Mesenchymal stem cell (in vitro differentiated cells and primary cell): ENCODE data around the gene MYRF.
A peak's percentile ranks its signal among the peaks of the same experiment; 100 is the strongest.

ENCODE experiments used
- DNase-seq: peaks from one replicate; pipeline ENCODE4 v3.0.0-alpha.2; 2013
- H2AFZ ChIP-seq: one replicate; pipeline ENCODE4 v1.6.1; 2013; ENCODE audit warnings: low read depth, mild to moderate bottlenecking, control low read depth, inconsistent platforms, low read length, moderate library complexity
- H2AK5ac ChIP-seq: 2 replicates; pipeline ENCODE4 v1.6.1; 2013; ENCODE audit warnings: low read length, moderate library complexity, mild to moderate bottlenecking, inconsistent platforms; ENCODE audit not compliant: severe bottlenecking
- H2BK120ac ChIP-seq: one replicate; pipeline ENCODE4 v1.6.1; 2013; ENCODE audit warnings: low read depth, mild to moderate bottlenecking, inconsistent platforms, low read length, moderate library complexity
- H2BK12ac ChIP-seq, 2 experiments: one replicate each; pipeline ENCODE4 v1.6.1; 2013; ENCODE audit warnings: inconsistent platforms in 2 of 2, low read length in 2 of 2, mild to moderate bottlenecking in 2 of 2, moderate library complexity in 2 of 2, control low read depth in 1 of 2
- H2BK15ac ChIP-seq: one replicate; pipeline ENCODE4 v1.6.1; 2013; ENCODE audit warnings: mild to moderate bottlenecking, low read depth, inconsistent platforms; ENCODE audit not compliant: poor library complexity, severe bottlenecking
- H2BK5ac ChIP-seq: 2 replicates; pipeline ENCODE4 v1.6.1; 2013; ENCODE audit warnings: low read depth, mild to moderate bottlenecking, low read length, control low read depth, inconsistent platforms; ENCODE audit not compliant: poor library complexity, severe bottlenecking
- H3K14ac ChIP-seq, 2 experiments: one replicate each; pipeline ENCODE4 v1.6.1; 2013; ENCODE audit warnings: inconsistent platforms in 2 of 2, low read length in 2 of 2, control low read depth in 1 of 2, mild to moderate bottlenecking in 1 of 2, moderate library complexity in 1 of 2
- H3K18ac ChIP-seq, 2 experiments: one replicate each; pipeline ENCODE4 v1.6.1; 2013; ENCODE audit warnings: inconsistent platforms in 2 of 2, low read length in 2 of 2, control low read depth in 1 of 2, low read depth in 1 of 2, mild to moderate bottlenecking in 1 of 2
- H3K23ac ChIP-seq, 2 experiments: one replicate each; pipeline ENCODE4 v1.6.1; 2013; ENCODE audit warnings: inconsistent platforms in 2 of 2, low read length in 2 of 2, mild to moderate bottlenecking in 2 of 2, moderate library complexity in 2 of 2, control low read depth in 1 of 2
- H3K27ac ChIP-seq: 2 replicates; pipeline ENCODE4 v1.5.1; 2013; ENCODE audit warnings: mild to moderate bottlenecking, moderate library complexity, low read length, control low read depth, inconsistent platforms; ENCODE audit not compliant: poor library complexity, severe bottlenecking
- H3K27me3 ChIP-seq, 2 experiments: 2 replicates each; pipeline versions ENCODE4 v1.6.1 to v1.7.0; 2013; ENCODE audit warnings: low read length in 2 of 2, mild to moderate bottlenecking in 2 of 2, moderate library complexity in 2 of 2, control low read depth in 1 of 2, inconsistent platforms in 1 of 2; ENCODE audit not compliant: control insufficient read depth in 1 of 2, insufficient read depth in 1 of 2
- H3K36me3 ChIP-seq, 2 experiments: 2 replicates each; pipeline versions ENCODE4 v1.6.1 to v1.7.0; 2013; ENCODE audit warnings: low read length in 2 of 2, control low read depth in 1 of 2, inconsistent platforms in 1 of 2, low read depth in 1 of 2, mild to moderate bottlenecking in 1 of 2; ENCODE audit not compliant: insufficient read depth in 2 of 2, control insufficient read depth in 1 of 2
- H3K4ac ChIP-seq, 2 experiments: one replicate each; pipeline ENCODE4 v1.6.1; 2013; ENCODE audit warnings: inconsistent platforms in 2 of 2, low read length in 2 of 2, mild to moderate bottlenecking in 2 of 2, moderate library complexity in 2 of 2, control low read depth in 1 of 2, low read depth in 1 of 2
- H3K4me1 ChIP-seq: 2 replicates; pipeline ENCODE4 v1.6.1; 2013; ENCODE audit warnings: low read depth, low read length, control low read depth; ENCODE audit not compliant: control insufficient read depth, insufficient read depth
- H3K4me2 ChIP-seq: 2 replicates; pipeline ENCODE4 v1.6.1; 2013; ENCODE audit warnings: low read length, mild to moderate bottlenecking, inconsistent platforms; ENCODE audit not compliant: poor library complexity, severe bottlenecking
- H3K4me3 ChIP-seq, 2 experiments: 2 replicates each; pipeline versions ENCODE4 v1.5.1 to v1.7.0; 2013; ENCODE audit warnings: low read length in 2 of 2, mild to moderate bottlenecking in 2 of 2, control low read depth in 1 of 2, low read depth in 1 of 2; ENCODE audit not compliant: insufficient read depth in 1 of 2
- H3K79me1 ChIP-seq: replicated peaks from 2 replicates; pipeline ENCODE4 v1.6.1; 2013; ENCODE audit warnings: mild to moderate bottlenecking, control low read depth, low read length, inconsistent platforms; ENCODE audit not compliant: poor library complexity, severe bottlenecking
- H3K9ac ChIP-seq: 2 replicates; pipeline ENCODE4 v1.7.0; 2013; ENCODE audit warnings: mild to moderate bottlenecking, low read length, moderate library complexity
- H3K9me3 ChIP-seq: 2 replicates; pipeline ENCODE4 v1.7.0; 2013; ENCODE audit warnings: mild to moderate bottlenecking, low read length; ENCODE audit not compliant: control insufficient read depth
- H4K8ac ChIP-seq: one replicate; pipeline ENCODE4 v1.6.1; 2013; ENCODE audit warnings: inconsistent platforms, mild to moderate bottlenecking, low read length, moderate library complexity
- H4K91ac ChIP-seq: one replicate; pipeline ENCODE4 v1.6.1; 2013; ENCODE audit warnings: mild to moderate bottlenecking, low read length, inconsistent platforms
- WGBS: methylation state at CpG from one replicate; pipeline ENCODE4 v1.1.7; 2013; ENCODE audit warnings: mixed read lengths; 5-methylcytosine and 5-hydroxymethylcytosine counted together

Gene MYRF

GRCh38 chr11:61762798-61763197 lies 10.4 kb downstream of the MYRF start:
- H2AFZ ChIP-seq, result no peak overlapping the region
- no peak overlapping the region for H3K27ac ChIP-seq
- WGBS, result 72% methylated on average over 6 of the region's 15 CpGs
- no peak overlapping the region for H2AK5ac ChIP-seq
- H2BK5ac ChIP-seq, result no peak overlapping the region
- H3K9ac ChIP-seq, result no peak overlapping the region
- no peak overlapping the region for H3K4ac ChIP-seq
- peaks cover 66% of the 10 kb centered on the region for H3K4me1 ChIP-seq
- H2BK120ac ChIP-seq, result no peak overlapping the region
- no peak overlapping the region for H2BK12ac ChIP-seq
- no peak overlapping the region for H3K23ac ChIP-seq
- no peak overlapping the region for H3K4me2 ChIP-seq
- H3K4me3 ChIP-seq, result no peak overlapping the region
- peaks cover 0 to 10% of the 10 kb centered on the region in 2 experiments for H3K36me3 ChIP-seq
- H3K18ac ChIP-seq, result no peak overlapping the region
- H2BK15ac ChIP-seq, result no peak overlapping the region
- no peak overlapping the region for H4K8ac ChIP-seq
- H3K79me1 ChIP-seq, result peaks cover 21% of the 10 kb centered on the region
- H3K9me3 ChIP-seq, result no peaks in the 10 kb centered on the region
- H3K14ac ChIP-seq, result no peak overlapping the region
- H3K27me3 ChIP-seq, result peaks cover 0 to 58% of the 10 kb centered on the region in 2 experiments
- H4K91ac ChIP-seq, result peak overlapping the region; percentile 64
- no peak for DNase-seq

- H3K27ac ChIP-seq, result no peak overlapping the region
- no peak overlapping the region for H2BK5ac ChIP-seq
These were observed 11.6 kb downstream of the MYRF start for GRCh38 chr11:61763930-61764605.

GRCh38 chr11:61764606-61765260 lies 12.3 kb downstream of the MYRF start:
- no peak overlapping the region for H4K91ac ChIP-seq
- H4K8ac ChIP-seq, result no peak overlapping the region
- 80% methylated on average over 22 of the region's 22 CpGs for WGBS
- no peak overlapping the region for H3K14ac ChIP-seq
- H2BK5ac ChIP-seq, result no peak overlapping the region
- H3K4me3 ChIP-seq, result no peak overlapping the region
- no peak overlapping the region for H2BK120ac ChIP-seq
- no peak overlapping the region for H2BK15ac ChIP-seq
- H3K4me2 ChIP-seq, result no peak overlapping the region
- H2AFZ ChIP-seq, result no peak overlapping the region
- peaks cover 0 to 49% of the 10 kb centered on the region in 2 experiments for H3K27me3 ChIP-seq
- H3K79me1 ChIP-seq, result peaks cover 19% of the 10 kb centered on the region
- H3K9me3 ChIP-seq, result no peaks in the 10 kb centered on the region
- H3K4me1 ChIP-seq, result peaks cover 77% of the 10 kb centered on the region
- H3K27ac ChIP-seq, result no peak overlapping the region
- no peak overlapping the region for H3K9ac ChIP-seq
- H3K18ac ChIP-seq, result no peak overlapping the region
- peaks cover 0 to 5% of the 10 kb centered on the region in 2 experiments for H3K36me3 ChIP-seq
- no peak overlapping the region for H3K23ac ChIP-seq
- DNase-seq, result no peak
- H3K4ac ChIP-seq, result no peak overlapping the region
- H2AK5ac ChIP-seq, result peak overlapping the region; percentile 38
- H2BK12ac ChIP-seq, result no peak overlapping the region

More at GRCh38 chr11:61763930-61764605, 11.6 kb downstream of the MYRF start:
- Histone ChIP-seq H3K4me2 (no peak overlapping the region), H2BK12ac (no peak overlapping the region), H2BK15ac (no peak overlapping the region), H3K14ac (no peak overlapping the region), H2BK120ac (no peak overlapping the region), H2AFZ (no peak overlapping the region), H3K4me3 (no peak overlapping the region), H3K9me3 (no peaks in the 10 kb centered on the region), H3K79me1 (peaks cover 16% of the 10 kb centered on the region), H2AK5ac (peak overlapping the region; percentile 33), H3K18ac (no peak overlapping the region), H3K23ac (no peak overlapping the region), H3K4ac (no peak overlapping the region), H4K91ac (no peak overlapping the region), H4K8ac (no peak overlapping the region), H3K9ac (no peak overlapping the region), H3K36me3 (peaks cover 0 to 5% of the 10 kb centered on the region in 2 experiments), H3K4me1 (peaks cover 71% of the 10 kb centered on the region), H3K27me3 (peaks cover 0 to 50% of the 10 kb centered on the region in 2 experiments)
- 87% methylated on average over 23 of the region's 23 CpGs for WGBS
- no peak for DNase-seq

GRCh38 chr11:61765550-61766253 lies 13.3 kb downstream of the MYRF start:
- no peak overlapping the region for H3K4ac ChIP-seq
- no peak overlapping the region for H3K18ac ChIP-seq
- no peak overlapping the region for H3K4me2 ChIP-seq
- DNase-seq, result no peak
- WGBS, result 93% methylated on average over 26 of the region's 26 CpGs
- peak overlapping the region; percentile 44 for H2BK15ac ChIP-seq
- peak overlapping the region; percentile 48 for H4K91ac ChIP-seq
- H3K36me3 ChIP-seq, result peaks cover 0 to 7% of the 10 kb centered on the region in 2 experiments
- no peaks in the 10 kb centered on the region for H3K9me3 ChIP-seq
- H3K27ac ChIP-seq, result peak overlapping the region; percentile 53
- peak overlapping the region; percentile 18 for H2AK5ac ChIP-seq
- H3K9ac ChIP-seq, result no peak overlapping the region
- H3K4me1 ChIP-seq, result peaks cover 82% of the 10 kb centered on the region
- no peak overlapping the region for H3K4me3 ChIP-seq
- no peak overlapping the region for H3K14ac ChIP-seq
- H2BK120ac ChIP-seq, result peak overlapping the region; percentile 9
- no peak overlapping the region for H3K23ac ChIP-seq
- H2BK5ac ChIP-seq, result peak overlapping the region; percentile 6
- peaks cover 24% of the 10 kb centered on the region for H3K79me1 ChIP-seq
- no peak overlapping the region for H4K8ac ChIP-seq
- no peak overlapping the region for H2AFZ ChIP-seq
- no peak overlapping the region for H2BK12ac ChIP-seq
- H3K27me3 ChIP-seq, result peaks cover 0 to 46% of the 10 kb centered on the region in 2 experiments
